Body of pancreas (tissue), 4 donors: ENCODE data around the gene ARL13B. TPM values are rescaled to one million over a fixed set of nuclear protein-coding genes. Genes with fewer than 3 reads are reported as not detected.

ENCODE experiments used
- ATAC-seq: fragments of 150-250 bp; one replicate; pipeline ENCODE4 v1.9.1; 2016
- DNase-seq, 4 donors: peaks; one replicate each; pipeline ENCODE4 v3.0.0-alpha.2; 2019
- H3K27ac ChIP-seq, 4 donors: fragments of 200-600 bp; sonication (generic); 1 replicate in 3 of 4; 2 replicates in 1 of 4; pipeline versions ENCODE4 v1.5.1 to v1.6.1; 2016 to 2019; ENCODE audit warnings: mild to moderate bottlenecking in 1 of 4, mixed read lengths in 1 of 4, moderate library complexity in 1 of 4
- H3K27me3 ChIP-seq, 2 donors: fragments of 200-600 bp; sonication (generic); one replicate each; pipeline ENCODE4 v1.6.0; 2016; ENCODE audit warnings: mild to moderate bottlenecking in 1 of 2
- H3K36me3 ChIP-seq, 2 donors: fragments of 200-600 bp; sonication (generic); replicated peaks in 1 of 2; 2 replicates each; pipeline ENCODE4 v1.5.1; 2016; ENCODE audit warnings: low read depth in 2 of 2; ENCODE audit not compliant: insufficient read depth in 1 of 2
- H3K4me1 ChIP-seq: fragments of 200-600 bp; sonication (generic); one replicate; pipeline ENCODE4 v1.6.0; 2016
- H3K4me3 ChIP-seq, 2 donors: fragments of 200-600 bp; sonication (generic); 1 replicate in 1 of 2; 2 replicates in 1 of 2; pipeline ENCODE4 v1.5.1; 2016 to 2019
- H3K9me3 ChIP-seq, 3 donors: fragments of 200-600 bp; sonication (generic); 1 replicate in 2 of 3; 2 replicates in 1 of 3; pipeline ENCODE4 v1.5.1; 2016
- CTCF ChIP-seq, 7 experiments: fragments of 450-650 bp in 4 of 7; fragments of 200-600 bp in 3 of 7; sonication (generic) in 3 of 7; IDR thresholded peaks; one replicate each; pipeline ENCODE4 v1.5.1; 2016 to 2019; ENCODE audit warnings: antibody characterized with exemption in 7 of 7
- POLR2A ChIP-seq, 3 donors: fragments of 450-650 bp; IDR thresholded peaks; one replicate each; pipeline ENCODE4 v1.6.1; 2016; ENCODE audit warnings: antibody characterized with exemption in 3 of 3, mild to moderate bottlenecking in 2 of 3
- WGBS, 2 donors: methylation state at CpG; one replicate each; pipeline ENCODE4 v1.1.5; 2017; 5-methylcytosine and 5-hydroxymethylcytosine counted together
- intact Hi-C: fragments of 100-400 bp; cut with DNase I; formaldehyde crosslinking; loops from one replicate; pipeline ENCODE4 v1.15.1; 2023
- total RNA-seq, 2 donors: library from RNA; depleted of rRNA; stranded (reverse); fragments of >200 nt; gene quantifications; one replicate each; pipeline ENCODE4 v1.1.0, GENCODE V29; 2016

Gene ARL13B
- total RNA-seq, 2 donors from 2014 or later, result 6.7 to 10.5 TPM

- TF ChIP-seq CTCF (IDR thresholded peaks at IDR 0.05) (no peak), POLR2A (IDR thresholded peaks at IDR 0.05) (no peak)
- ATAC-seq, result no peak
- Histone ChIP-seq H3K4me3 (no peak overlapping the region), H3K27ac (no peak overlapping the region), H3K9me3 (no peaks in the 10 kb centered on the region), H3K27me3 (no peaks in the 10 kb centered on the region), H3K4me1 (no peaks in the 10 kb centered on the region), H3K36me3 (no peaks in the 10 kb centered on the region)
- WGBS, 2 donors, result 72 to 75% methylated on average over 3 of the region's 3 CpGs
- DNase-seq, result no peak
- intact Hi-C loops, result no loop called here
These were observed 12.3 kb downstream of the ARL13B start for GRCh38 chr3:93992207-93992606.

- WGBS, 2 donors, result 75 to 82% methylated on average over 3 of the region's 3 CpGs
- no peak for DNase-seq
- intact Hi-C loops, result no loop called here
These were observed 14.1 kb downstream of the ARL13B start for GRCh38 chr3:93994056-93994455.

GRCh38 chr3:94001191-94001590 is 21.2 kb downstream of the ARL13B start:
- Histone ChIP-seq H3K36me3 (no peaks in the 10 kb centered on the region), H3K9me3 (no peaks in the 10 kb centered on the region), H3K27me3 (no peaks in the 10 kb centered on the region), H3K4me3 (no peak overlapping the region), H3K27ac (no peak overlapping the region), H3K4me1 (peaks cover 4% of the 10 kb centered on the region)
- no peak for ATAC-seq
- WGBS, 2 donors, result 61 to 64% methylated on average over 1 of the region's 1 CpG
- intact Hi-C loops, result no loop called here
- no peak for DNase-seq
- no peak for TF ChIP-seq CTCF (IDR thresholded peaks at IDR 0.05)
- no peak for TF ChIP-seq POLR2A (IDR thresholded peaks at IDR 0.05)

More at GRCh38 chr3:93994056-93994455, 14.1 kb downstream of the ARL13B start:
- H3K9me3 ChIP-seq, result no peaks in the 10 kb centered on the region
- H3K36me3 ChIP-seq, result no peaks in the 10 kb centered on the region
- H3K27me3 ChIP-seq, result no peaks in the 10 kb centered on the region
- H3K4me1 ChIP-seq, result no peaks in the 10 kb centered on the region
- no peak overlapping the region for H3K4me3 ChIP-seq
- no peak overlapping the region for H3K27ac ChIP-seq
- ATAC-seq, result no peak
- TF ChIP-seq CTCF (IDR thresholded peaks at IDR 0.05) (no peak), POLR2A (IDR thresholded peaks at IDR 0.05) (no peak)

GRCh38 chr3:94001827-94002495 is 22.0 kb downstream of the ARL13B start:
- no peak overlapping the region for H3K27ac ChIP-seq

More at GRCh38 chr3:94001827-94002495, 22.0 kb downstream of the ARL13B start:
- WGBS, 2 donors, result 77 to 79% methylated on average over 3 of the region's 3 CpGs
- TF ChIP-seq CTCF (IDR thresholded peaks at IDR 0.05), result no peak
- no peak for TF ChIP-seq POLR2A (IDR thresholded peaks at IDR 0.05)
- Histone ChIP-seq H3K9me3 (no peaks in the 10 kb centered on the region), H3K36me3 (no peaks in the 10 kb centered on the region), H3K27me3 (no peaks in the 10 kb centered on the region), H3K4me1 (peaks cover 4% of the 10 kb centered on the region), H3K4me3 (no peak overlapping the region)
- DNase-seq, result no peak
- ATAC-seq, result no peak
- intact Hi-C loops, result no loop called here
